Measurements from ENCODE around the gene DPH6. TPM values are rescaled to one million over a fixed set of nuclear protein-coding genes. Genes with fewer than 3 reads are reported as not detected.

Gene DPH6
- total and polyA plus RNA-seq, 4 donors, result 3.4 to 14.3 (median 10.4) TPM

DNA sequence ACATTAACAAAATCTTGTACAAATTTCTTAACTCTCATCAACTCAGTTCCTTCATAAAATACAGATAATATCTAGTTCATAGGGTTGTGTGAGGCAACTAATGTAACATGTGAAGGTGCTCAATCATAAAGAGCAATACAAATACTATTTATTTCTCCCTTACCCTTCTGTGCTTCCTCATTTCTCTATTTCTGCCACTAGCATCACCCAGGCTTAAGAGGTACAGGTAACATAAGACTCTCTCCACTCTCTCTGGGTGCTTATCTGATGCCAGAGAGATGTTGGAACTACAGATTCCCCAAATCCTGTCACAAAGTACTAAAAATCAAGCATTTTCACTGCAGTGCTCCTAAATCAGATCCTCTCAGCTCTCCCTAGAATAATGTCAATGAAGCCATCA is 74.9 kb downstream of the DPH6 start (continued):
- TF ChIP-seq, protein P1, sequence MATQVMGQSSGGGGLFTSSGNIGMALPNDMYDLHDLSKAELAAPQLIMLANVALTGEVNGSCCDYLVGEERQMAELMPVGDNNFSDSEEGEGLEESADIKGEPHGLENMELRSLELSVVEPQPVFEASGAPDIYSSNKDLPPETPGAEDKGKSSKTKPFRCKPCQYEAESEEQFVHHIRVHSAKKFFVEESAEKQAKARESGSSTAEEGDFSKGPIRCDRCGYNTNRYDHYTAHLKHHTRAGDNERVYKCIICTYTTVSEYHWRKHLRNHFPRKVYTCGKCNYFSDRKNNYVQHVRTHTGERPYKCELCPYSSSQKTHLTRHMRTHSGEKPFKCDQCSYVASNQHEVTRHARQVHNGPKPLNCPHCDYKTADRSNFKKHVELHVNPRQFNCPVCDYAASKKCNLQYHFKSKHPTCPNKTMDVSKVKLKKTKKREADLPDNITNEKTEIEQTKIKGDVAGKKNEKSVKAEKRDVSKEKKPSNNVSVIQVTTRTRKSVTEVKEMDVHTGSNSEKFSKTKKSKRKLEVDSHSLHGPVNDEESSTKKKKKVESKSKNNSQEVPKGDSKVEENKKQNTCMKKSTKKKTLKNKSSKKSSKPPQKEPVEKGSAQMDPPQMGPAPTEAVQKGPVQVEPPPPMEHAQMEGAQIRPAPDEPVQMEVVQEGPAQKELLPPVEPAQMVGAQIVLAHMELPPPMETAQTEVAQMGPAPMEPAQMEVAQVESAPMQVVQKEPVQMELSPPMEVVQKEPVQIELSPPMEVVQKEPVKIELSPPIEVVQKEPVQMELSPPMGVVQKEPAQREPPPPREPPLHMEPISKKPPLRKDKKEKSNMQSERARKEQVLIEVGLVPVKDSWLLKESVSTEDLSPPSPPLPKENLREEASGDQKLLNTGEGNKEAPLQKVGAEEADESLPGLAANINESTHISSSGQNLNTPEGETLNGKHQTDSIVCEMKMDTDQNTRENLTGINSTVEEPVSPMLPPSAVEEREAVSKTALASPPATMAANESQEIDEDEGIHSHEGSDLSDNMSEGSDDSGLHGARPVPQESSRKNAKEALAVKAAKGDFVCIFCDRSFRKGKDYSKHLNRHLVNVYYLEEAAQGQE (IDR thresholded peaks at IDR 0.05), result no peak
- TF ChIP-seq GABPA (IDR thresholded peaks at IDR 0.05 in 1 of 2, conservative IDR thresholded peaks at IDR 0.05 in 1 of 2), result no peak
- TF ChIP-seq FOXA2 (IDR thresholded peaks at IDR 0.05), result no peak

DNA sequence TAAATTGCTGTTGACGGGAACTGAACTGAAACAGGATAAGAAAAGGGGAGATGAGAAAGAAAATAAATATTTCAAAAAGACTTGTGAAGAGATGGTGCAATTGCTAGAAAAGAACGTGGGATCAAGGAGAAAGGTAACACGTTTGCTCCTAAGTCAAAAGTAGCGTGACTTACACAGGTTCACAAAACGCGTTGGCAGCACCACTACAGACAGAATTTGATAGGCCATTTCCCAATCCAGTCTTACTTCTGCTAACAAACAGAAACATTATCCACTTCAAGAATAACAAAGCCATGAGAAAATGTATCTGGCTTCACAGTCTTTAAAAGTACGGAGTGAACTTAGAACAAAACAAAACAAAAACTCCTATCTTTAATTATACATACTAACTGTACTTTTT is 75.5 kb downstream of the DPH6 start:
- no peak for DNase-seq (ENCODE audit: low spot score)
- H3K36me3 ChIP-seq (ENCODE audit: control insufficient read depth in 4 of 4, insufficient read depth in 3 of 4, low read depth in 1 of 4, low read length in 3 of 4), result no peaks in the 10 kb centered on the region
- no peaks in the 10 kb centered on the region for H3K4me1 ChIP-seq (ENCODE audit: control insufficient read depth in 4 of 4, insufficient read depth in 4 of 4, low read length in 3 of 4)
- no peaks in the 10 kb centered on the region for H3K9me3 ChIP-seq (ENCODE audit: control insufficient read depth in 4 of 4, low read length in 3 of 4)
- no peak overlapping the region for H3K4me3 ChIP-seq (ENCODE audit: low read depth in 1 of 3, low read length in 3 of 3)
- 96% methylated on average over 7 of the region's 7 CpGs for WGBS
- TF ChIP-seq HNF4A (conservative IDR thresholded peaks at IDR 0.05) (no peak), FOXA2 (IDR thresholded peaks at IDR 0.05) (no peak), TAF1 (conservative IDR thresholded peaks at IDR 0.05) (no peak), FOXA1 (IDR thresholded peaks at IDR 0.05) (no peak)
- H3K9ac ChIP-seq (ENCODE audit: low read depth in 1 of 2, low read length in 2 of 2), result no peak overlapping the region
- H3K27me3 ChIP-seq (ENCODE audit: control insufficient read depth in 4 of 4, insufficient read depth in 4 of 4, low read length in 3 of 4), result no peaks in the 10 kb centered on the region
- H3K27ac ChIP-seq (ENCODE audit: low read depth in 1 of 2, low read length in 2 of 2), result no peak overlapping the region

- no peaks in the 10 kb centered on the region for H3K9me3 ChIP-seq (ENCODE audit: control insufficient read depth in 4 of 4, low read length in 3 of 4)
- no peak overlapping the region for H3K27ac ChIP-seq (ENCODE audit: low read depth in 1 of 2, low read length in 2 of 2)
- H3K27me3 ChIP-seq (ENCODE audit: control insufficient read depth in 4 of 4, insufficient read depth in 4 of 4, low read length in 3 of 4), result no peaks in the 10 kb centered on the region
- no peak overlapping the region for H3K4me3 ChIP-seq (ENCODE audit: low read depth in 1 of 3, low read length in 3 of 3)
- 45% methylated on average over 2 of the region's 2 CpGs for WGBS
- no peak for DNase-seq (ENCODE audit: low spot score)
- TF ChIP-seq NR2F2 (IDR thresholded peaks at IDR 0.05) (no peak), RAD21 (IDR thresholded peaks at IDR 0.05) (no peak), RXRA (IDR thresholded peaks at IDR 0.05) (no peak), HNF4G (IDR thresholded peaks at IDR 0.05) (no peak), TAF1 (conservative IDR thresholded peaks at IDR 0.05) (no peak), ATF3 (IDR thresholded peaks at IDR 0.05) (no peak), HNF4A (conservative IDR thresholded peaks at IDR 0.05) (no peak), YY1 (IDR thresholded peaks at IDR 0.05) (no peak), EGR1 (IDR thresholded peaks at IDR 0.05; ENCODE audit: low read depth in 2 of 2) (no peak), FOXA2 (IDR thresholded peaks at IDR 0.05) (no peak), ZBTB33 (IDR thresholded peaks at IDR 0.05) (no peak), MAX (IDR thresholded peaks at IDR 0.05) (no peak), FOXA1 (IDR thresholded peaks at IDR 0.05) (no peak), JUND (IDR thresholded peaks at IDR 0.05) (no peak), GABPA (IDR thresholded peaks at IDR 0.05 in 1 of 2, conservative IDR thresholded peaks at IDR 0.05 in 1 of 2) (no peak)
- TF ChIP-seq, protein P1 (IDR thresholded peaks at IDR 0.05), result no peak
- TF ChIP-seq, protein P2, sequence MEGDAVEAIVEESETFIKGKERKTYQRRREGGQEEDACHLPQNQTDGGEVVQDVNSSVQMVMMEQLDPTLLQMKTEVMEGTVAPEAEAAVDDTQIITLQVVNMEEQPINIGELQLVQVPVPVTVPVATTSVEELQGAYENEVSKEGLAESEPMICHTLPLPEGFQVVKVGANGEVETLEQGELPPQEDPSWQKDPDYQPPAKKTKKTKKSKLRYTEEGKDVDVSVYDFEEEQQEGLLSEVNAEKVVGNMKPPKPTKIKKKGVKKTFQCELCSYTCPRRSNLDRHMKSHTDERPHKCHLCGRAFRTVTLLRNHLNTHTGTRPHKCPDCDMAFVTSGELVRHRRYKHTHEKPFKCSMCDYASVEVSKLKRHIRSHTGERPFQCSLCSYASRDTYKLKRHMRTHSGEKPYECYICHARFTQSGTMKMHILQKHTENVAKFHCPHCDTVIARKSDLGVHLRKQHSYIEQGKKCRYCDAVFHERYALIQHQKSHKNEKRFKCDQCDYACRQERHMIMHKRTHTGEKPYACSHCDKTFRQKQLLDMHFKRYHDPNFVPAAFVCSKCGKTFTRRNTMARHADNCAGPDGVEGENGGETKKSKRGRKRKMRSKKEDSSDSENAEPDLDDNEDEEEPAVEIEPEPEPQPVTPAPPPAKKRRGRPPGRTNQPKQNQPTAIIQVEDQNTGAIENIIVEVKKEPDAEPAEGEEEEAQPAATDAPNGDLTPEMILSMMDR (IDR thresholded peaks at IDR 0.05; ENCODE audit: low read depth, low read length, missing input control), result no peak
- H3K9ac ChIP-seq (ENCODE audit: low read depth in 1 of 2, low read length in 2 of 2), result no peak overlapping the region
- H3K4me1 ChIP-seq (ENCODE audit: control insufficient read depth in 4 of 4, insufficient read depth in 4 of 4, low read length in 3 of 4), result no peaks in the 10 kb centered on the region
- no peaks in the 10 kb centered on the region for H3K36me3 ChIP-seq (ENCODE audit: control insufficient read depth in 4 of 4, insufficient read depth in 3 of 4, low read depth in 1 of 4, low read length in 3 of 4)
These were observed 79.5 kb downstream of the DPH6 start for GRCh38 chr15:35466476-35466875.
